Cardiac fibroblast (primary cell): ENCODE results near the gene LSAMP.
A peak's percentile ranks its signal among the peaks of the same experiment; 100 is the strongest.

Experiments used
- DNase-seq, 2 donors: peaks; one replicate each; pipeline versions ENCODE4 v3.0.0 to v3.0.0-alpha.2; 2010; ENCODE audit warnings: low read depth in 2 of 2
- H3K4me3 ChIP-seq, 2 donors: replicated peaks in 1 of 2; 1 replicate in 1 of 2; 2 replicates in 1 of 2; pipeline ENCODE4 v1.5.1; 2011; ENCODE audit warnings: low read depth in 2 of 2, low read length in 2 of 2, mild to moderate bottlenecking in 2 of 2, moderate library complexity in 1 of 2
- CTCF ChIP-seq: IDR thresholded peaks from one replicate; pipeline ENCODE4 v1.5.1; 2011; ENCODE audit warnings: low read depth, mild to moderate bottlenecking, low read length, inconsistent platforms

LSAMP gene

DNA sequence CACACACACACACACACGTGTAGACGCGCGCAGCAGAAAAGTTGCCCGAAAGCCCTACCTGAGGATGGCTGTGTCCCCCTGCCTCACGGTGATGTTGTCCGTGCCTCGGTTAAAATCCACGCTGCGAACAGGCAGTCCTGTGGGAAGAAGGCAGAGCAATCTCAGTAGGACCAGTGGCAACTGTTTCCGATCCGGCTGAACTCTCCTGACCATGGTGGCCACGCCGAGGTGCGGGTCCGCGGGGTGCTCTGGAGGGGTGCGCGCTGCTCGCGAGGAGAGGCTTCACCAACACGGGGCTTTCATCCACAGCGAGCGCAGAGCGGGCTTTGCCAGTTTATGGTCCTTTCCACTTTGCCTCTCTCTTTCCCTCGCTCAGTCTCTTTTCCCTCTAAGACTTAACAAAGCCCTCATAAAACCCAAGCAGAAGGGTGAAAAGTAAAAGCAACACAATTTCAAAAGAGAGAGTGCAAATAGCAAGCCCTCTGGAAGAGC lies 422 bp downstream of the LSAMP start:
- TF ChIP-seq CTCF: no peak
- H3K4me3 ChIP-seq: peak overlapping the region in 1 of 2 donors; percentile 52
- no peak for DNase-seq

GRCh38 chr3:116444115-116444747 lies 1.1 kb downstream of the LSAMP start:
- no peak for TF ChIP-seq CTCF
- H3K4me3 ChIP-seq: peak overlapping the region in 1 of 2 donors; percentile 52
- DNase-seq: peak in 1 of 2 donors; percentile 9

- no peak for TF ChIP-seq CTCF
- peak overlapping the region in 1 of 2 donors; percentile 8 for H3K4me3 ChIP-seq
- DNase-seq: peak in 1 of 2 donors; percentile 14
Measured at GRCh38 chr3:116443191-116443661, 2.1 kb downstream of the LSAMP start.

- no peak overlapping the region for H3K4me3 ChIP-seq
- DNase-seq: no peak
- no peak for TF ChIP-seq CTCF
Measured at GRCh38 chr3:116442331-116443021, 2.8 kb downstream of the LSAMP start.

DNA sequence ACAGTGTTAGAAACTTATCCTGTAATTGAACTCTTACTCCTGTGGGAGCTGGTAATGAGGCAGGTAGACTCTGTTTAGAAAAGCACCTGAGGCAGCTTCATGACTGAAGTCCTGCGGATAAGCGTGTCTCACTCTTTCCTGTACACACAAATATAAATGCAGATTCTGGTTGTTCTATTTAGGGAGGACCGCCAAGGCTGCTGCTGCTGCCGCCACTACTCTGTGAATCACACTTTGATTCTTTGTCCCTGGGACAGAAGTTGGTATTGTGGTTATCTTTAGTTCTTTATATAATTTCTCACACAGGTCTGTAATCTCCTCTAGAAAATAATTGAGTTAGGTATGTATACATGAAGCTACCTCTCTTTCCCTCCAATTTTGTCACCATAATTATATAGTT lies 3.6 kb downstream of the LSAMP start:
- no peak overlapping the region for H3K4me3 ChIP-seq
- no peak for TF ChIP-seq CTCF
- no peak for DNase-seq

DNA sequence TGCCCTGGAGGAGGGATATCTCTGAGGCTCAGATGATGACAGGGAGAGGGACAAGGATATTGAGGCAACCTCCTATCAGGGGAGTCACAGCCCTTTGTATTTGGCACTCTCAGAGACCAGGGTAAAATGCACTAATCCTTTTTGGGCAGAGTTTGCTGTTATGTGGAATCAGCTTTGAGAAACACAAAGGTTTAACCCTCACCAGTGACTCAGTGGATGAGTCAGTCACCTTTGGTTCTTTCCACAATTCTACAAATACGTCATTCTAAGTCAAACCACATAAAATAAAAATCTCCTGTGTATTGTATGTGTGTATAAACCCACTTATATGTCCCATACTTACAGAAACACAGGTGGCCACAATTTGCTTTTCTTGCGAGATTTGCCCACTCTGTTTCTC lies 5.1 kb downstream of the LSAMP start:
- H3K4me3 ChIP-seq: no peak overlapping the region
- peak; percentile 31 to 41 for DNase-seq
- no peak for TF ChIP-seq CTCF
